IMR-90 (cell line): ENCODE data around the gene IRF4. TPM values are rescaled to one million over a fixed set of nuclear protein-coding genes. Genes with fewer than 3 reads are reported as not detected.

Experiments used
- ATAC-seq: fragments of 200-7000 bp; cut with Tn5 transposase; 2 replicates; pipeline ENCODE4 v1.9.1; 2020; ENCODE audit warnings: low read depth, mild to moderate bottlenecking, moderate library complexity
- BruUV-seq: library from RNA; stranded (reverse); fragments of 400-500 nt; replicated peaks from 2 replicates; lab custom pipeline; 2021; lab: Mats Ljungman, UMichigan
- CTCF ChIA-PET: fragments of 300-600 bp; formaldehyde crosslinking; extraction: SDS; loops from one replicate; lab custom pipeline; 2021; ENCODE audit warnings: antibody characterized with exemption; lab: Yijun Ruan, JAX
- POLR2A ChIA-PET: fragments of 300-600 bp; sonication (Branson Sonifier 250); formaldehyde crosslinking; loops from one replicate; lab custom pipeline; 2022; ENCODE audit warnings: antibody characterized with exemption; ENCODE audit not compliant: unreplicated experiment; lab: Charles Lee
- DNase-seq: peaks from one replicate; pipeline ENCODE4 v3.0.0; 2013
- H2AFZ ChIP-seq: replicated peaks from 2 replicates; pipeline ENCODE3; 2013; ENCODE audit warnings: low read length, mild to moderate bottlenecking; ENCODE audit not compliant: poor library complexity
- H2AK5ac ChIP-seq: 2 replicates; pipeline ENCODE4 v1.6.1; 2013; ENCODE audit warnings: low read depth, low read length, inconsistent platforms
- H2AK9ac ChIP-seq: replicated peaks from 2 replicates; pipeline ENCODE3; 2013; ENCODE audit warnings: mild to moderate bottlenecking, low read depth, low read length, moderate library complexity; ENCODE audit not compliant: poor library complexity
- H2BK120ac ChIP-seq: 2 replicates; pipeline ENCODE4 v1.6.1; 2013; ENCODE audit warnings: low read depth, low read length, inconsistent platforms
- H2BK15ac ChIP-seq: 3 replicates; pipeline ENCODE4 v1.6.1; 2013; ENCODE audit warnings: low read depth, low read length, inconsistent platforms
- H2BK20ac ChIP-seq: 2 replicates; pipeline ENCODE4 v1.6.1; 2013; ENCODE audit warnings: low read depth, mild to moderate bottlenecking, inconsistent platforms, low read length, moderate library complexity
- H2BK5ac ChIP-seq: 2 replicates; pipeline ENCODE4 v1.6.1; 2013; ENCODE audit warnings: mild to moderate bottlenecking, low read depth, low read length, inconsistent platforms; ENCODE audit not compliant: poor library complexity, severe bottlenecking
- H3K14ac ChIP-seq: replicated peaks from 2 replicates; pipeline ENCODE4 v1.6.1; 2013; ENCODE audit warnings: low read depth, low read length, inconsistent platforms
- H3K18ac ChIP-seq: 2 replicates; pipeline ENCODE4 v1.6.1; 2013; ENCODE audit warnings: low read depth, low read length, control low read depth
- H3K23ac ChIP-seq: 2 replicates; pipeline ENCODE4 v1.6.1; 2013; ENCODE audit warnings: low read depth, low read length, inconsistent platforms
- H3K27ac ChIP-seq: 2 replicates; pipeline ENCODE4 v1.5.1; 2013; ENCODE audit warnings: mild to moderate bottlenecking, control low read depth, low read length; ENCODE audit not compliant: insufficient read depth
- H3K27me3 ChIP-seq: 2 replicates; pipeline ENCODE4 v1.6.1; 2013; ENCODE audit warnings: low read length; ENCODE audit not compliant: control insufficient read depth, insufficient read depth
- H3K36me3 ChIP-seq: 2 replicates; pipeline ENCODE4 v1.6.1; 2013; ENCODE audit warnings: low read length, mixed read lengths; ENCODE audit not compliant: control insufficient read depth, insufficient read depth
- H3K4ac ChIP-seq: 2 replicates; pipeline ENCODE4 v1.6.1; 2013; ENCODE audit warnings: low read depth, low read length, inconsistent platforms
- H3K4me1 ChIP-seq: 2 replicates; pipeline ENCODE4 v1.6.1; 2013; ENCODE audit warnings: low read length, mixed read lengths; ENCODE audit not compliant: control insufficient read depth, insufficient read depth
- H3K4me2 ChIP-seq: 2 replicates; pipeline ENCODE4 v1.6.1; 2013; ENCODE audit warnings: low read depth, mild to moderate bottlenecking, control low read depth, low read length, moderate library complexity
- H3K4me3 ChIP-seq: 2 replicates; pipeline ENCODE4 v1.5.1; 2013; ENCODE audit warnings: low read depth, mild to moderate bottlenecking, control low read depth, low read length, moderate library complexity; ENCODE audit not compliant: insufficient read depth
- H3K56ac ChIP-seq: 2 replicates; pipeline ENCODE4 v1.6.1; 2013; ENCODE audit warnings: low read length, inconsistent platforms; ENCODE audit not compliant: insufficient read depth; ENCODE audit errors: extremely low read depth
- H3K79me1 ChIP-seq, 2 experiments: 2 replicates each; pipeline ENCODE4 v1.6.1; 2013; ENCODE audit warnings: low read length in 2 of 2, inconsistent platforms in 1 of 2, low read depth in 1 of 2
- H3K9ac ChIP-seq: 2 replicates; pipeline ENCODE4 v1.6.1; 2013; ENCODE audit warnings: low read depth, low read length, control low read depth
- H3K9me1 ChIP-seq: 2 replicates; pipeline ENCODE4 v1.6.1; 2013; ENCODE audit warnings: low read length, inconsistent platforms; ENCODE audit not compliant: insufficient read depth
- H3K9me3 ChIP-seq: 2 replicates; pipeline ENCODE4 v1.6.1; 2013; ENCODE audit warnings: low read length; ENCODE audit not compliant: control insufficient read depth, insufficient read depth
- H4K20me1 ChIP-seq: 2 replicates; pipeline ENCODE4 v1.6.1; 2013; ENCODE audit warnings: low read length, inconsistent platforms; ENCODE audit not compliant: insufficient read depth
- H4K5ac ChIP-seq: 2 replicates; pipeline ENCODE4 v1.6.1; 2013; ENCODE audit warnings: mild to moderate bottlenecking, low read depth, low read length, control low read depth
- H4K8ac ChIP-seq, 2 experiments: 2 replicates each; pipeline ENCODE4 v1.6.1; 2013; ENCODE audit warnings: low read depth in 2 of 2, low read length in 2 of 2, control low read depth in 1 of 2, inconsistent platforms in 1 of 2
- H4K91ac ChIP-seq: 2 replicates; pipeline ENCODE4 v1.6.1; 2013; ENCODE audit warnings: low read depth, low read length, inconsistent platforms; ENCODE audit not compliant: insufficient read depth
- BHLHE40 ChIP-seq: fragments of 150-350 bp; IDR thresholded peaks from 2 replicates; pipeline ENCODE4 v1.6.1; 2016; ENCODE audit warnings: mild to moderate bottlenecking, low read depth, low read length
- MAZ ChIP-seq: IDR thresholded peaks from 2 replicates; pipeline ENCODE4 v1.6.1; 2012; ENCODE audit warnings: low read depth, mild to moderate bottlenecking, low read length, improper control_type of control experiment, moderate library complexity, borderline replicate concordance
- SMC3 ChIP-seq: fragments of 150-350 bp; IDR thresholded peaks from 2 replicates; pipeline ENCODE4 v1.6.1; 2016; ENCODE audit warnings: low read depth, mild to moderate bottlenecking, antibody characterized with exemption, low read length, moderate library complexity
- USF2 ChIP-seq: fragments of 150-350 bp; IDR thresholded peaks from 2 replicates; pipeline ENCODE4 v1.6.1; 2017; ENCODE audit warnings: mild to moderate bottlenecking, antibody characterized with exemption, low read length, low read depth
- WGBS, 2 experiments: methylation state at CpG; one replicate each; pipeline versions ENCODE4 v1.1.5 to v1.1.7; 2013; ENCODE audit warnings: missing lambda C conversion rate in 2 of 2; ENCODE audit not compliant: insufficient read length in 1 of 2; ENCODE audit errors: extremely low coverage in 2 of 2; 5-methylcytosine and 5-hydroxymethylcytosine counted together
- dilution Hi-C: fragments of 300-500 bp; cut with HindIII; formaldehyde crosslinking; loops from one replicate; pipeline ENCODE4 v1.14.3; 2018; ENCODE audit warnings: low sequenced_read_pairs; ENCODE audit not compliant: unreplicated experiment
- in situ Hi-C: fragments of 300-500 bp; cut with MboI; formaldehyde crosslinking; loops from 3 replicates; pipeline ENCODE4 v1.14.3; 2019; ENCODE audit warnings: low sequenced_read_pairs, inconsistent platforms, mixed read lengths
- intact Hi-C: fragments of 100-400 bp; cut with micrococcal nuclease; formaldehyde crosslinking; loops from 2 replicates; pipeline ENCODE4 v1.10.0; 2022
- polyA plus RNA-seq, 3 experiments: library from polyadenylated mRNA; depleted of rRNA; stranded (reverse); fragments of >200 nt; gene quantifications; 2 replicates each; pipeline ENCODE4 v1.2.3, GENCODE V29; 2012; ENCODE audit warnings: low replicate concordance in 1 of 3
- total RNA-seq: library from RNA; depleted of rRNA; stranded (reverse); fragments of >200 nt; gene quantifications from 2 replicates; pipeline ENCODE4 v1.2.3, GENCODE V29; 2012

Gene IRF4
- total and polyA plus RNA-seq, 2 of the 4 experiments (the other 2 are of a cell fraction), result not detected

- Histone ChIP-seq H3K4me3 (no peak overlapping the region), H3K23ac (no peak overlapping the region), H3K9me1 (no peaks in the 10 kb centered on the region; the same call in 1 of the 2 replicates), H3K56ac (no peak overlapping the region), H3K4me1 (no peaks in the 10 kb centered on the region), H4K5ac (no peak overlapping the region), H3K27ac (no peak overlapping the region), H3K4ac (no peak overlapping the region), H3K36me3 (no peaks in the 10 kb centered on the region; the same call in 1 of the 2 replicates), H2BK5ac (no peak overlapping the region), H4K8ac (no peak overlapping the region), H2AFZ (no peak overlapping the region), H2BK120ac (no peak overlapping the region), H2AK5ac (no peak overlapping the region), H2AK9ac (no peak overlapping the region), H2BK15ac (no peak overlapping the region), H3K9ac (no peak overlapping the region), H3K18ac (no peak overlapping the region), H3K4me2 (no peak overlapping the region), H4K91ac (no peak overlapping the region), H3K9me3 (peaks cover 3% of the 10 kb centered on the region; the same call in 1 of the 2 replicates), H3K79me1 (no peaks in the 10 kb centered on the region), H2BK20ac (no peak overlapping the region), H4K20me1 (no peaks in the 10 kb centered on the region; the same call in 1 of the 2 replicates), H3K14ac (no peak overlapping the region), H3K27me3 (no peaks in the 10 kb centered on the region)
- DNase-seq (peak; percentile 26), ATAC-seq (no peak)
- intact Hi-C loops, result no loop called here
- BruUV-seq, result no TSS peak
- POLR2A ChIA-PET, result no interaction called here
- dilution Hi-C loops, result no loop called here
- CTCF ChIA-PET, result interaction anchor here (1.2 kb wide), 1 partner anchor 15 kb away, joined by 5 read pairs; no protein-coding TSS in a partner anchor
- TF ChIP-seq USF2 (no peak), MAZ (no peak), BHLHE40 (no peak), SMC3 (no peak)
- 79% methylated on average over 15 of the region's 17 CpGs; no CpG with 5 or more reads in 1 of the 2 experiments for WGBS, 2 experiments
- in situ Hi-C loops, result no loop called here
These were observed 45.7 kb upstream of the IRF4 start for GRCh38 chr6:345747-346385.
